ENCODE results near the gene CACNA1G. TPM values are rescaled to one million over a fixed set of nuclear protein-coding genes. Genes with fewer than 3 reads are reported as not detected.

Gene CACNA1G
- total RNA-seq, 2 experiments from 2014 or later: 0.13 TPM; not detected in 1

DNA sequence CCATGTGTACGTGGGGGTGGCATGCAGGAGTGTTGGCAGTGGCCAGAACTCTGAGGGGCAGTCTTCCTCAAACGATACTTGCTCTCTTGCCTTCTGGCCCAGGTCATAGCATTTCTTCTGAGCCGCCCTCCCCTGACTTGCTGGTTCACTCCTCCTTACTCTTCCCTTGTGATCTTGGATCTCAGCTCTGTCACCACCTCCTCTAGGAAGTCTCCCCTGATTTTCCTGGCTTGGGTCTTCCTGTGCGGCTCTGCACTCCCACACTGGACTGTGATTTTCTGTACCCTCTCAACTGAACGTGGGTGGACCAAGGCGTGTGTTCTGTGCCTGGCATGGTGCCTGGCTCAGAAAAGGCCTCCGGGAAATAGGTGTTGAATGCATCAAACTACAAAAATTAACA lies 25.1 kb upstream of the CACNA1G start:
- ChIA-PET POLR2A (no interaction called here), CTCF (interaction anchor here (0.7 kb wide), 1 partner anchor 56 kb away, joined by 3 read pairs; no protein-coding TSS in a partner anchor)
- TF ChIP-seq, protein P1, sequence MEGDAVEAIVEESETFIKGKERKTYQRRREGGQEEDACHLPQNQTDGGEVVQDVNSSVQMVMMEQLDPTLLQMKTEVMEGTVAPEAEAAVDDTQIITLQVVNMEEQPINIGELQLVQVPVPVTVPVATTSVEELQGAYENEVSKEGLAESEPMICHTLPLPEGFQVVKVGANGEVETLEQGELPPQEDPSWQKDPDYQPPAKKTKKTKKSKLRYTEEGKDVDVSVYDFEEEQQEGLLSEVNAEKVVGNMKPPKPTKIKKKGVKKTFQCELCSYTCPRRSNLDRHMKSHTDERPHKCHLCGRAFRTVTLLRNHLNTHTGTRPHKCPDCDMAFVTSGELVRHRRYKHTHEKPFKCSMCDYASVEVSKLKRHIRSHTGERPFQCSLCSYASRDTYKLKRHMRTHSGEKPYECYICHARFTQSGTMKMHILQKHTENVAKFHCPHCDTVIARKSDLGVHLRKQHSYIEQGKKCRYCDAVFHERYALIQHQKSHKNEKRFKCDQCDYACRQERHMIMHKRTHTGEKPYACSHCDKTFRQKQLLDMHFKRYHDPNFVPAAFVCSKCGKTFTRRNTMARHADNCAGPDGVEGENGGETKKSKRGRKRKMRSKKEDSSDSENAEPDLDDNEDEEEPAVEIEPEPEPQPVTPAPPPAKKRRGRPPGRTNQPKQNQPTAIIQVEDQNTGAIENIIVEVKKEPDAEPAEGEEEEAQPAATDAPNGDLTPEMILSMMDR (IDR thresholded peaks at IDR 0.05): no peak
- peaks cover 17% of the 10 kb centered on the region for H3K4me1 Mint-ChIP-seq (ENCODE audit: low read depth)
- intact Hi-C loops (cut with micrococcal nuclease): no loop called here
- H3K9me3 Mint-ChIP-seq: no peaks in the 10 kb centered on the region
- H3K36me3 Mint-ChIP-seq (ENCODE audit: low read depth): no peaks in the 10 kb centered on the region
- H3K27ac Mint-ChIP-seq: no peak overlapping the region
- H3K27me3 Mint-ChIP-seq: peaks cover 42% of the 10 kb centered on the region
- H3K4me3 Mint-ChIP-seq: no peak overlapping the region
- ATAC-seq: no peak
- DNase-seq: no peak

GRCh38 chr17:50536683-50537646 lies 23.6 kb upstream of the CACNA1G start:
- ATAC-seq (no peak), DNase-seq (no peak)
- ChIA-PET POLR2A (no interaction called here), CTCF (interaction anchor here (1.3 kb wide), 1 partner anchor 54 kb away, joined by 3 read pairs; no protein-coding TSS in a partner anchor)
- intact Hi-C loops (cut with micrococcal nuclease): no loop called here
- Mint-ChIP-seq H3K9me3 (no peaks in the 10 kb centered on the region), H3K4me3 (no peak overlapping the region), H3K4me1 (ENCODE audit: low read depth) (peaks cover 19% of the 10 kb centered on the region), H3K27ac (no peak overlapping the region), H3K36me3 (ENCODE audit: low read depth) (no peaks in the 10 kb centered on the region), H3K27me3 (peaks cover 28% of the 10 kb centered on the region)
- TF ChIP-seq, protein P1 (IDR thresholded peaks at IDR 0.05): no peak

- POLR2A ChIA-PET: no interaction called here
- CTCF ChIA-PET: interaction anchor here (1.0 to 1.3 kb wide), 2 partner anchors 55 to 93 kb away, joined by 3 read pairs; no protein-coding TSS in a partner anchor
- Mint-ChIP-seq H3K4me1 (ENCODE audit: low read depth) (peaks cover 20% of the 10 kb centered on the region), H3K36me3 (ENCODE audit: low read depth) (no peaks in the 10 kb centered on the region), H3K4me3 (no peak overlapping the region), H3K27ac (no peak overlapping the region), H3K9me3 (no peaks in the 10 kb centered on the region), H3K27me3 (peaks cover 18% of the 10 kb centered on the region)
- DNase-seq (no peak), ATAC-seq (no peak)
- intact Hi-C loops (cut with micrococcal nuclease): no loop called here
- TF ChIP-seq, protein P1 (IDR thresholded peaks at IDR 0.05): no peak
These were observed 22.6 kb upstream of the CACNA1G start for GRCh38 chr17:50537721-50538548.

DNA sequence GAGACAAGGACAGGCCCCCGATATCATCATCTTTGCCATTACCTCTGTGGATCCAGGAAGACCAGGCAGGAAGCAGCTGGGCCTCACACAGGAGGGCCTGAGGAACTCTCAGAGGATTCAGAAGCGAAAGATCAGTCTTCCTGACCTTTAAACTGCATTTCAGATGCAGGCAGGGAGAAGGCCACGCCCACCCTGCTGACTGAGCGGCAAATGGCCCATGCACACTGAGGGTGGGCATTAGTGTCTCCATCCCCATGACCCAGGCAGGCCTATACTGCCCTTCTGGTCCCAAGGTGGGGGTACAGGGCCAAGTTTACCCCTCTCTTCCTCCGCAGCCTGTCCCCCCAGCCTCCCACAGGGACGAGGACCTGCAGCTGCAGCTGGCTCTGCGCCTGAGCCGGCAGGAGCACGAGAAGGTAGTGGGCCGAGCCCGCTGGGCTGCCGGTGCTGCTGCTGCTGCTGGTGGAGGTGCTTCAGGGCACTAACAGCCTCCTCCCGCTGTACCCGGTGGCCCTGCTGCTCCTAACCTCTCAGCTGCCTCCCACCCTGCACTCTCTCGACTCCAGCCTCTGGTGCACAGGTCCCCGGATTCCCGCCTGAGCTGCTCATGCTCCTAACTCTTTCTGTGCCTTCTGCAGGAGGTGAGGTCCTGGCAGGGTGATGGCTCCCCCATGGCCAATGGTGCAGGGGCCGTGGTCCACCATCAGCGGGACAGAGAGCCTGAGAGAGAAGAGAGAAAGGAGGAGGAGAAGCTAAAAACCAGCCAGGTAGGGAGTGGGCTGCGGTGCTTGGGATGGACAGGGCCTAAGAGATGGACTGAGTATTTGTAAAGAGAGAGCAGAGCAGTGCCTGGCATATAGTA lies 21.7 kb upstream of the CACNA1G start:
- Mint-ChIP-seq H3K27ac (no peak overlapping the region), H3K27me3 (peaks cover 11% of the 10 kb centered on the region), H3K36me3 (ENCODE audit: low read depth) (no peaks in the 10 kb centered on the region), H3K4me1 (ENCODE audit: low read depth) (peaks cover 12% of the 10 kb centered on the region), H3K9me3 (no peaks in the 10 kb centered on the region), H3K4me3 (no peak overlapping the region)
- ATAC-seq (no peak), DNase-seq (peak; percentile 28)
- intact Hi-C loops (cut with micrococcal nuclease): no loop called here
- POLR2A ChIA-PET: no interaction called here
- CTCF ChIA-PET: interaction anchor here (1.0 to 1.3 kb wide), 2 partner anchors 56 to 92 kb away, joined by 3 read pairs; no protein-coding TSS in a partner anchor
- TF ChIP-seq, protein P1 (IDR thresholded peaks at IDR 0.05): no peak

Data from activated CD8-positive, alpha-beta T cell treated with anti-CD3 and anti-CD28 coated beads for 36 hours (primary cell).